Embryonic facial prominence (tissue), 1 donor: ENCODE data around the gene CTR9.

ENCODE experiments used
- DNase-seq: peaks from one replicate; pipeline ENCODE4 v3.0.0-alpha.2; 2016; ENCODE audit errors: extremely low spot score

CTR9 gene

GRCh38 chr11:10750838-10751580, at the start of gene CTR9:
Gene CTR9, plus strand, starts transcription at chr11:10751246. Its CDS starts 167 bp downstream, at chr11:10751413.
- DNase-seq, result peak; percentile 77

- DNase-seq, result no peak
These were observed 49.1 kb upstream of the CTR9 start for GRCh38 chr11:10701982-10702381.

GRCh38 chr11:10708131-10708530, 42.9 kb upstream of the CTR9 start:
- no peak for DNase-seq

- DNase-seq, result no peak
These were observed 41.6 kb upstream of the CTR9 start for GRCh38 chr11:10709299-10710086.

GRCh38 chr11:10715571-10715970, 35.5 kb upstream of the CTR9 start:
- DNase-seq, result no peak

- DNase-seq, result no peak
These were observed 34.9 kb upstream of the CTR9 start for GRCh38 chr11:10716122-10716521.

GRCh38 chr11:10716543-10717259, 34.3 kb upstream of the CTR9 start:
- DNase-seq, result no peak

GRCh38 chr11:10719616-10720015, 31.4 kb upstream of the CTR9 start:
- no peak for DNase-seq

GRCh38 chr11:10720881-10721376, 30.1 kb upstream of the CTR9 start:
- DNase-seq, result no peak

GRCh38 chr11:10722307-10722706, 28.7 kb upstream of the CTR9 start:
- DNase-seq, result no peak

GRCh38 chr11:10725114-10725906, 25.7 kb upstream of the CTR9 start:
- DNase-seq, result no peak

- DNase-seq, result no peak
These were observed 25.2 kb upstream of the CTR9 start for GRCh38 chr11:10725907-10726253.

- DNase-seq, result no peak
These were observed 23.7 kb upstream of the CTR9 start for GRCh38 chr11:10727146-10727851.

- no peak for DNase-seq
These were observed 22.9 kb upstream of the CTR9 start for GRCh38 chr11:10728154-10728553.

GRCh38 chr11:10728789-10729472, 22.1 kb upstream of the CTR9 start:
- DNase-seq, result no peak

GRCh38 chr11:10730151-10730550, 20.9 kb upstream of the CTR9 start:
- DNase-seq, result no peak

- no peak for DNase-seq
These were observed 19.9 kb upstream of the CTR9 start for GRCh38 chr11:10731064-10731680.

GRCh38 chr11:10735481-10736475, 15.3 kb upstream of the CTR9 start:
- peak; percentile 78 for DNase-seq
